Colonic mucosa (tissue), 4 donors: ENCODE data around the gene SERTAD1. TPM values are rescaled to one million over a fixed set of nuclear protein-coding genes. Genes with fewer than 3 reads are reported as not detected.
A peak's percentile ranks its signal among the peaks of the same experiment; 100 is the strongest.

ENCODE experiments used
- DNase-seq: peaks from one replicate; pipeline ENCODE4 v3.0.0-alpha.2; 2020
- H3K27ac ChIP-seq: fragments of 200-600 bp; one replicate; pipeline ENCODE4 v1.8.0; 2021
- H3K27me3 ChIP-seq: fragments of 200-600 bp; one replicate; pipeline ENCODE4 v1.8.0; 2021
- H3K36me3 ChIP-seq: fragments of 200-600 bp; one replicate; pipeline ENCODE4 v1.8.0; 2021
- H3K4me1 ChIP-seq: fragments of 200-600 bp; one replicate; pipeline ENCODE4 v1.8.0; 2021; ENCODE audit warnings: mild to moderate bottlenecking
- H3K4me3 ChIP-seq: fragments of 200-600 bp; one replicate; pipeline ENCODE4 v1.8.0; 2021
- H3K9ac ChIP-seq, 2 donors: one replicate each; pipeline ENCODE4 v1.7.0; 2013; ENCODE audit warnings: control low read depth in 2 of 2, low read depth in 2 of 2, low read length in 2 of 2
- H3K9me3 ChIP-seq: fragments of 200-600 bp; one replicate; pipeline ENCODE4 v1.8.0; 2021
- CTCF ChIP-seq: fragments of 200-600 bp; IDR thresholded peaks from one replicate; pipeline ENCODE4 v1.8.0; 2022; ENCODE audit warnings: antibody characterized with exemption, mild to moderate bottlenecking
- intact Hi-C: fragments of 100-400 bp; cut with DNase I; formaldehyde crosslinking; loops from one replicate; pipeline ENCODE4 v1.14.1; 2022
- total RNA-seq, 2 donors: library from RNA; stranded (reverse); fragmentation: NEBNext Ultra II Directional in 1 of 2; extraction: Animal tissue kit (Norgen Biotek cat#: 25700) in 1 of 2; gene quantifications; one replicate each; pipeline ENCODE4 v1.2.1, GENCODE V29; 2021
- donor health status: healthy.
- donor health status: DM: no; HTN: no; CAD: no.
- donor health status: DM: no; HTN: no; CAD: no.

Gene SERTAD1
- total RNA-seq, 2 donors from 2014 or later: 8.7 to 16.0 TPM

- intact Hi-C loops: loop anchor here (10.0 kb wide), 1 partner anchor 162 kb away; no protein-coding TSS in a partner anchor
- Histone ChIP-seq H3K4me3 (peak within 1 kb of the TSS; percentile 85), H3K4me1 (peaks cover 14% of the 10 kb centered on the region), H3K9me3 (no peaks in the 10 kb centered on the region), H3K9ac (peak within 1 kb of the TSS; percentile 58 to 77), H3K36me3 (no peaks in the 10 kb centered on the region), H3K27ac (peak within 1 kb of the TSS; percentile 94), H3K27me3 (peaks cover 6% of the 10 kb centered on the region)
- DNase-seq: no peak
- TF ChIP-seq CTCF: no peak
Measured at GRCh38 chr19:40466985-40467734, 41.4 kb upstream of the SERTAD1 start, which contains the start of gene SPTBN4. Gene SPTBN4, plus strand, starts transcription at chr19:40467001. Its CDS starts 5,621 bp downstream, at chr19:40472622.

- Histone ChIP-seq H3K27ac (peak overlapping the region; percentile 94), H3K36me3 (no peaks in the 10 kb centered on the region), H3K27me3 (peaks cover 6% of the 10 kb centered on the region), H3K9ac (peak overlapping the region; percentile 58 to 77), H3K9me3 (no peaks in the 10 kb centered on the region), H3K4me3 (peak overlapping the region; percentile 85), H3K4me1 (peaks cover 16% of the 10 kb centered on the region)
- peak; percentile 37 for DNase-seq
- TF ChIP-seq CTCF: no peak
- intact Hi-C loops: loop anchor here (10.0 kb wide), 1 partner anchor 162 kb away; no protein-coding TSS in a partner anchor
Measured at GRCh38 chr19:40466219-40466984, 40.6 kb upstream of the SERTAD1 start.

GRCh38 chr19:40465557-40466218 is 39.9 kb upstream of the SERTAD1 start, which contains the start of gene BLVRB:
Gene BLVRB, minus strand, starts transcription at chr19:40465745. Its CDS starts 57 bp downstream, at chr19:40465688.
- Histone ChIP-seq H3K4me1 (peaks cover 16% of the 10 kb centered on the region), H3K27me3 (peaks cover 6% of the 10 kb centered on the region), H3K36me3 (no peaks in the 10 kb centered on the region), H3K9ac (peak within 1 kb of the TSS; percentile 85 to 95), H3K4me3 (peak within 1 kb of the TSS; percentile 85), H3K9me3 (no peaks in the 10 kb centered on the region), H3K27ac (peak within 1 kb of the TSS; percentile 94)
- TF ChIP-seq CTCF: no peak
- intact Hi-C loops: loop anchor here (10.0 kb wide), 1 partner anchor 161 kb away; no protein-coding TSS in a partner anchor
- peak; percentile 100 for DNase-seq

GRCh38 chr19:40465025-40465556 is 39.3 kb upstream of the SERTAD1 start:
- peak overlapping the region; percentile 94 for H3K27ac ChIP-seq
- TF ChIP-seq CTCF: no peak
- H3K4me1 ChIP-seq: peaks cover 16% of the 10 kb centered on the region
- DNase-seq: no peak
- peaks cover 6% of the 10 kb centered on the region for H3K27me3 ChIP-seq
- H3K4me3 ChIP-seq: peak overlapping the region; percentile 85
- intact Hi-C loops: loop anchor here (10.0 kb wide), 1 partner anchor 160 kb away; no protein-coding TSS in a partner anchor
- H3K36me3 ChIP-seq: no peaks in the 10 kb centered on the region
- no peaks in the 10 kb centered on the region for H3K9me3 ChIP-seq
- H3K9ac ChIP-seq: peak overlapping the region; percentile 85 to 95
